ENCODE results near the gene TDRD7. TPM values are rescaled to one million over a fixed set of nuclear protein-coding genes. Genes with fewer than 3 reads are reported as not detected.

TDRD7 gene
- total RNA-seq, 1 donor from 2014 or later = 20.4 TPM

- Histone ChIP-seq H3K4me2 (ENCODE audit: low read length) (no peak overlapping the region), H3K9ac (ENCODE audit: low read length) (no peak overlapping the region)
These were observed 57.0 kb downstream of the TDRD7 start for GRCh38 chr9:97468658-97469448.

GRCh38 chr9:97470076-97470475 is 58.2 kb downstream of the TDRD7 start:
- Histone ChIP-seq H3K9me3 (ENCODE audit: insufficient read depth, low read depth, low read length) (no peaks in the 10 kb centered on the region), H3K9ac (ENCODE audit: low read length) (no peak overlapping the region), H3K27ac (ENCODE audit: low read depth, low read length) (no peak overlapping the region), H4K20me1 (ENCODE audit: insufficient read depth, low read length) (no peaks in the 10 kb centered on the region), H3K4me2 (ENCODE audit: low read length) (no peak overlapping the region), H3K36me3 (ENCODE audit: insufficient read depth, low read length) (no peaks in the 10 kb centered on the region), H3K4me3 (ENCODE audit: insufficient read depth, low read depth, low read length) (no peak overlapping the region), H3K79me2 (ENCODE audit: insufficient read depth, low read length) (no peaks in the 10 kb centered on the region), H3K27me3 (ENCODE audit: insufficient read depth, low read length) (no peaks in the 10 kb centered on the region), H3K4me1 (ENCODE audit: insufficient read depth, low read length) (no peaks in the 10 kb centered on the region), H2AFZ (ENCODE audit: low read depth, low read length) (no peak overlapping the region)
- Mint-ChIP-seq H3K27ac (ENCODE audit: unreplicated experiment) (no peak overlapping the region), H3K9me3 (ENCODE audit: unreplicated experiment) (no peaks in the 10 kb centered on the region), H3K27me3 (ENCODE audit: low read depth, unreplicated experiment) (no peaks in the 10 kb centered on the region), H3K4me1 (ENCODE audit: low read depth, unreplicated experiment) (peaks cover 7% of the 10 kb centered on the region), H3K36me3 (ENCODE audit: low read depth, unreplicated experiment) (peaks cover 3% of the 10 kb centered on the region), H3K4me3 (ENCODE audit: unreplicated experiment) (no peak overlapping the region)
- TF ChIP-seq CTCF (IDR thresholded peaks at IDR 0.05; ENCODE audit: insufficient read depth, low read depth, low read length) (no peak), EZH2 (IDR thresholded peaks at IDR 0.05; ENCODE audit: insufficient read depth, low read length) (no peak)
- no peak for FAIRE-seq
- no peak for DNase-seq (ENCODE audit: low read depth)

More at GRCh38 chr9:97468658-97469448, 57.0 kb downstream of the TDRD7 start:
- Histone ChIP-seq H2AFZ (ENCODE audit: low read depth, low read length) (no peak overlapping the region), H4K20me1 (ENCODE audit: insufficient read depth, low read length) (no peaks in the 10 kb centered on the region), H3K79me2 (ENCODE audit: insufficient read depth, low read length) (no peaks in the 10 kb centered on the region), H3K9me3 (ENCODE audit: insufficient read depth, low read depth, low read length) (no peaks in the 10 kb centered on the region), H3K4me1 (ENCODE audit: insufficient read depth, low read length) (no peaks in the 10 kb centered on the region), H3K27ac (ENCODE audit: low read depth, low read length) (no peak overlapping the region), H3K4me3 (ENCODE audit: insufficient read depth, low read depth, low read length) (no peak overlapping the region), H3K27me3 (ENCODE audit: insufficient read depth, low read length) (no peaks in the 10 kb centered on the region), H3K36me3 (ENCODE audit: insufficient read depth, low read length) (no peaks in the 10 kb centered on the region)
- Mint-ChIP-seq H3K9me3 (ENCODE audit: unreplicated experiment) (no peaks in the 10 kb centered on the region), H3K27ac (ENCODE audit: unreplicated experiment) (no peak overlapping the region), H3K4me1 (ENCODE audit: low read depth, unreplicated experiment) (no peaks in the 10 kb centered on the region), H3K36me3 (ENCODE audit: low read depth, unreplicated experiment) (peaks cover 3% of the 10 kb centered on the region), H3K4me3 (ENCODE audit: unreplicated experiment) (no peak overlapping the region), H3K27me3 (ENCODE audit: low read depth, unreplicated experiment) (no peaks in the 10 kb centered on the region)
- DNase-seq (ENCODE audit: low read depth) (peak; percentile 38), FAIRE-seq (no peak)
- TF ChIP-seq EZH2 (IDR thresholded peaks at IDR 0.05; ENCODE audit: insufficient read depth, low read length) (no peak), CTCF (IDR thresholded peaks at IDR 0.05; ENCODE audit: insufficient read depth, low read depth, low read length) (peak; percentile 82)

- H3K27ac ChIP-seq (ENCODE audit: low read depth, low read length) = no peak overlapping the region
- FAIRE-seq (no peak), DNase-seq (ENCODE audit: low read depth) (no peak)
- TF ChIP-seq CTCF (IDR thresholded peaks at IDR 0.05; ENCODE audit: insufficient read depth, low read depth, low read length) (no peak), EZH2 (IDR thresholded peaks at IDR 0.05; ENCODE audit: insufficient read depth, low read length) (no peak)
- H3K36me3 ChIP-seq (ENCODE audit: insufficient read depth, low read length) = no peaks in the 10 kb centered on the region
- H3K9me3 Mint-ChIP-seq (ENCODE audit: unreplicated experiment) = no peaks in the 10 kb centered on the region
- peaks cover 6% of the 10 kb centered on the region for H3K36me3 Mint-ChIP-seq (ENCODE audit: low read depth, unreplicated experiment)
- H3K4me1 ChIP-seq (ENCODE audit: insufficient read depth, low read length) = no peaks in the 10 kb centered on the region
- H3K79me2 ChIP-seq (ENCODE audit: insufficient read depth, low read length) = no peaks in the 10 kb centered on the region
- no peak overlapping the region for H3K4me3 Mint-ChIP-seq (ENCODE audit: unreplicated experiment)
- no peak overlapping the region for H3K4me3 ChIP-seq (ENCODE audit: insufficient read depth, low read depth, low read length)
- H3K27ac Mint-ChIP-seq (ENCODE audit: unreplicated experiment) = no peak overlapping the region
- H3K4me1 Mint-ChIP-seq (ENCODE audit: low read depth, unreplicated experiment) = peaks cover 7% of the 10 kb centered on the region
- no peaks in the 10 kb centered on the region for H3K27me3 Mint-ChIP-seq (ENCODE audit: low read depth, unreplicated experiment)
- H2AFZ ChIP-seq (ENCODE audit: low read depth, low read length) = no peak overlapping the region
- no peaks in the 10 kb centered on the region for H3K27me3 ChIP-seq (ENCODE audit: insufficient read depth, low read length)
- H4K20me1 ChIP-seq (ENCODE audit: insufficient read depth, low read length) = no peaks in the 10 kb centered on the region
- H3K4me2 ChIP-seq (ENCODE audit: low read length) = no peak overlapping the region
- no peaks in the 10 kb centered on the region for H3K9me3 ChIP-seq (ENCODE audit: insufficient read depth, low read depth, low read length)
- H3K9ac ChIP-seq (ENCODE audit: low read length) = no peak overlapping the region
These were observed 61.8 kb downstream of the TDRD7 start for GRCh38 chr9:97473717-97474116.
